Suppressor macrophage treated with lipopolysaccharide for 1 hour (primary cell): ENCODE data around the gene STAM2.

Source experiments
- DNase-seq, 3 donors: peaks; one replicate each; pipeline ENCODE4 v3.0.0-alpha.2; 2020 to 2022

The STAM2 gene

GRCh38 chr2:152067823-152068222 is 107.7 kb downstream of the STAM2 start:
- no peak for DNase-seq
